22Rv1 (cell line): ENCODE data around the gene CDK14.

Experiments
- H3K27ac ChIP-seq: fragments of 450-650 bp; 2 replicates; pipeline ENCODE4 v1.5.1; 2017
- CTCF ChIP-seq: fragments of 450-650 bp; IDR thresholded peaks from 2 replicates; pipeline ENCODE4 v1.5.1; 2017; ENCODE audit warnings: mild to moderate bottlenecking
- ZFX ChIP-seq: fragments of 450-650 bp; IDR thresholded peaks from 2 replicates; pipeline ENCODE4 v1.6.1; 2017; ENCODE audit warnings: antibody characterized with exemption, borderline replicate concordance

CDK14 gene

DNA sequence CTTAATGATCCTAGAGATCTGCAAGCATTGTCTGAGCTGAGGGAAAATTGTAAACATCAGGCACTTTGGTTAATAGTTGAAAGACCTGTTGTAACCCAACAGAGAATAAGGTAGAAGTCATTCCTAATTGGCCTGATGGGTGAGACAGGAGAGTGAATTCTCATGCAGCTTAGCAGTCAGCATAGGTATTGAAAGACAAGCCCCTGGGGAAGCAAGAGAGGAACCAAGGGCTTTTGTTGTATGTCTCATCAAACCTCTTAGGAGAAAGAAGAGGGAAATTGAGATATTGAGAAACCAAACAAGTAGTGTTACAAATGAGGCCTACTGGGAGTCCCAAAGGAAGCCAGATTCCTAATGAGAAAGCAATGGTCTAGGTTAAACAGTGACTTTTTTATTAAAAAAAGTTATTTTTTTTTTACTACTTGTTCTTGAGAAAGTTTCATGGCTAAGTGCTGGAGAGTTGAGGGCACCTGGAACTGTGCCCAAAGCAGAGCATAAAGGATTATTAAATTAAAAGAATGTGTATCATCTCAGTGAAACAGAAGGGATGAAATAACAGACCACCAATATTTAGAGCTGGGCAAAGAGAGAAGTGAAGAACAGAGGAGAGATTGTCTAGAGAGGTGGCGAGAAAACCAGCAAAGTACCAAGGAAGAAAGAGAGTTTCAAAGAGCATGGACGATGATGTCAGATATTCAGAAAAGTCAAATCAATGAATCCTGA is 168.9 kb downstream of the CDK14 start:
- peak overlapping the region; percentile 97 for H3K27ac ChIP-seq
- TF ChIP-seq CTCF = no peak
- TF ChIP-seq ZFX = no peak

DNA sequence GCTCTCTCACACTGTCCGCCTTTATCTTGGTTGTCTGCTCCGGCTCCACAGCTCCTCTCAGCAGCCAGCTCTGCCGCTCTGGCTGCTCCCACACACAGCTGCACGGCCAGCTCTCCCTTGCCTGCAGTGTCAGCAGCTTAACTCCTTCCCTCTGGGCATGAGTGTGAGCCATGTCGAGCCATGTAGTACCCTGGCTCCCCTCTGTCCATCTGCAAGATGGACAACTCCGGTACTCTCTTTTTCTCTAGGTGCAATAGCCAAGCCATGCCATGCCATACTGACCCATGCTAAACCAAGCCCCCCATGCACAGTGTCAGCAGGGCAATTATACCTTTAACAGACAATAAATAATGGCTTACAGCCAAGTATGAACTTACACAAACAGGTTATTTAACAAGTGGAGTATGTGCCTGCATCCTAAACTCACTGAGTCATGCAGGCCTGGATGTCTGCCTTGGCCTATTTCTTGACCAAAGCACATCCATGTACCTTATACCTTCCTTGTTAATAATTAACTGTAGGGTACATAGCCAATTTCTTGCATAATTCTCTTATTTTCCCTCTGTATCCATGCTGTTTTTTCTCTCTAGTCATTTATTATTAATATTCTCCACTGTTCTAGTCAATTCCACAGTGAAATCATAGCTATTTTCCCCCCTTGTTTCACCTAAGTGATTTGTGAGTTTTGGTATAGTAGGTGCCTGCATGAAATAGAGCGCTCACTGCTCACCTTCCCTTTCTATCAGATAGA is 170.9 kb downstream of the CDK14 start:
- no peak for TF ChIP-seq CTCF
- no peak for TF ChIP-seq ZFX
- H3K27ac ChIP-seq = peak overlapping the region; percentile 97

DNA sequence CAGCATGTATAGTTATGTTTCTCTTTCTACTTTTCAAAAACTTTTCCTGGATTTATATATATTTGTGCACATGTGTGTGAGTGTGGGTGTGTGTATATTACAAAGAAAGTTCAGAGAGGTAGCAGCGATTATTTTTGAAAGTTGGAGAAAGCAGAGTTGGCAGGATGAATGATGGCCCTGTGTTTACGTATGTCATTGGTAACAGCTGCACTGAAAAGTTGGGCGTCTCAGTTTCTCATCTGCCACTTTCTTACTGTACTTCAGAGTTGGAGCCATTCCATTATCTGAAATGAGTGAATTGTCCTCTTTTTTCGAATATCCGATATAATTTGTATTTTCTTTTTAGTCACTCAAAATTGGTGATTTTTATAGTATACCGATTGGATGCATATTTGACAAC is 172.2 kb downstream of the CDK14 start:
- peak overlapping the region; percentile 97 for H3K27ac ChIP-seq

GRCh38 chr7:90769036-90769435 is 172.9 kb downstream of the CDK14 start:
- no peak for TF ChIP-seq ZFX
- no peak for TF ChIP-seq CTCF
- peak overlapping the region; percentile 97 for H3K27ac ChIP-seq

More for the DNA sequence above, 172.2 kb downstream of the CDK14 start:
- TF ChIP-seq CTCF (no peak), ZFX (no peak)

GRCh38 chr7:90769566-90769965 is 173.4 kb downstream of the CDK14 start:
- 0 out of 2 replicates have a peak overlapping the region, but pooled peaks have one; percentile 97 for H3K27ac ChIP-seq

- no peak overlapping the region for H3K27ac ChIP-seq
- TF ChIP-seq ZFX (no peak), CTCF (no peak)
Observed at GRCh38 chr7:90771281-90771680, 175.2 kb downstream of the CDK14 start.

- H3K27ac ChIP-seq = no peak overlapping the region
Observed at GRCh38 chr7:90772410-90772809, 176.3 kb downstream of the CDK14 start.

More at GRCh38 chr7:90772410-90772809, 176.3 kb downstream of the CDK14 start:
- TF ChIP-seq ZFX (no peak), CTCF (no peak)
